Right ventricle myocardium superior (tissue), 1 donor: Measurements from ENCODE around the gene SMIM24. TPM values are rescaled to one million over a fixed set of nuclear protein-coding genes. Genes with fewer than 3 reads are reported as not detected.
A peak's percentile ranks its signal among the peaks of the same experiment; 100 is the strongest.
"Not testable (repeated sequence)": the region's sequence is repeated elsewhere in the genome, so short reads cannot be mapped to it uniquely, and the experiment has no call there.

Experiments used
- ATAC-seq: fragments of 200-7000 bp; cut with Tn5 transposase; one replicate; pipeline ENCODE4 v1.9.1; 2020; ENCODE audit warnings: mild to moderate bottlenecking; ENCODE audit not compliant: poor library complexity
- DNase-seq: peaks from one replicate; pipeline ENCODE4 v3.0.0-alpha.2; 2020
- intact Hi-C: fragments of 100-400 bp; cut with DNase I; formaldehyde crosslinking; loops from one replicate; pipeline ENCODE4 v1.11.2; 2022
- total RNA-seq: library from RNA; stranded (reverse); fragmentation: NEBNext Ultra II Directional; extraction: Animal tissue kit (Norgen Biotek cat#: 25700); gene quantifications from one replicate; pipeline ENCODE4 v1.2.1, GENCODE V29; 2021
- donor health status: DM: no; HTN: yes; CAD: no; lungs with severe emphysema.

SMIM24 gene
- total RNA-seq, 1 donor from 2014 or later = not detected

DNA sequence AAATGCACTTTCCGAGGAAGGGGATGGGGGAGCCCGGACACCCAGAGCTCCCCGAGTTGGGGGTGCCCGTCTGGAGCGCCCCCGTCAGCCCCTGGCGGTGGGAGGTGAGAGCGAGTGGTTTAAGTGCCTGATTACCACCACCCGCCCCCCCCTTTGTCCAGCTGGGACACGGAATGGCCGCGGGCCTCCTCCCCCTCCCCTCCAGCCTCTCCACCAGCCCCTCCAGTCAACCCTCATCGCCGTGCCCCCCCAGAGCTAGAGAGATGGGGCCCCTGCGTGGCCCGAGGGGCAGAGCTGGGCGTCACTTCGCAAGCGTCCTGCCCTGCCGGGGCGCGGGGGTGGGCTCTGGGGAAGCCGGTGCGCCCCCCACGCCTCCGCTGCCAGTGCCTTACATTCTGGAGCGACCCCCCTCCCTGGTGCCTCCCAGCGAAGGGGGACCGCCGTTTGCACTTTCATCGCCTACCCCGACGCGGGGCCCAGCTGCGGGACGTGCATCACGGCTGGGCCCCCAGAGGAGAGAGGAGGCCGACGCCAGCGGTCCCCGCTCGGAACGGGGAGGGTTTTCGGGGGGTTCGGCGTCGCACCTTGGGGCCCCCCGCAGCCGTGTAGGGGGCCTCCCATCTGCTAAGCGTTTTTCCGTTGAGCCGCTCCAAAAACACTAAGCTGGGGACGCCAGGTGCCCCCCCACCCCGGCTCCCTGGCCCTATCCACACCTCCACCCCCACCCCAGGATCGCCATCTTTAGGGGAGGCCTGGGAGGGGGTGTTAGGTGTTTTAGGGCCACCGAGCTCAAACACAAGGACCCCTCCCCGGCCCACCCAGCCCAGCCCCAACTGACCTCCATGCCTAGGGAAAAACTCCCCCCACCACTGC lies 16.4 kb downstream of the SMIM24 start:
- ATAC-seq = no peak
- no peak for DNase-seq
- intact Hi-C loops = no loop called here

DNA sequence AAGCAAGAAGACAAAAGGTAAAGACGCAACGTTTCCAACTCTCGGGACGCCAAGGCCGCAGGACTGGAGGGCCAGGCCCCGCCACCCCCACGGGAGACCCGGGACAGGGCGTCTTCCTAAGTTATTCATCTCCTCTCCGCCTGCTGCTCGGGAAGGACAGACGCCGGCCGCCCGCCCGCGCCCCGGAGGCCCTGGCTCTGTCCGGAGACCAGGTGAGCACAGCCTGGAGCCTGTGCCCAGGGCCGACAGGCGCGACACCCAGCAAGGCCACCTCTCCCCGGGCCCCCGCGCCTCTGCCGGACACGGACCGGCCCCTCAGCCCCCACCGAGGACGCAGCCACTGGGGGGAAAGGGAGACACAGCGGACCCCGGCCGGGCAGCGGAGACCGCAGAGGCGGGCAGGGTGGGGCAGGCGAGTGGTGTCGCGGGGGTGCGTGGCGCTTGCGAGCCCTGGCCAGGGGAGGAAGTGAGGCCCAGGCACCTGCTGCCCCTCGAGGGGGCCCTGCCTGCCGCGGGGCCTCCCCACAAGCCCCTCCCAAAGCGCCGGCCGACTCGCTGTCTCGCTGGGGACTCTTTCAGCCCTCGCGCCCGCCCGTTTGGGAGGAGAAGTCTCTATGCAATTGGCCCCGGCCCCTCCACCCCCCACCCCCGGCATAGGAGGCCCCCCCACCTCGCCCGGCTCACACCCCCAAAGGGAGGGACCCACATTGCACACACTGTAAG lies 17.2 kb downstream of the SMIM24 start:
- intact Hi-C loops = no loop called here
- ATAC-seq (no peak), DNase-seq (no peak)

DNA sequence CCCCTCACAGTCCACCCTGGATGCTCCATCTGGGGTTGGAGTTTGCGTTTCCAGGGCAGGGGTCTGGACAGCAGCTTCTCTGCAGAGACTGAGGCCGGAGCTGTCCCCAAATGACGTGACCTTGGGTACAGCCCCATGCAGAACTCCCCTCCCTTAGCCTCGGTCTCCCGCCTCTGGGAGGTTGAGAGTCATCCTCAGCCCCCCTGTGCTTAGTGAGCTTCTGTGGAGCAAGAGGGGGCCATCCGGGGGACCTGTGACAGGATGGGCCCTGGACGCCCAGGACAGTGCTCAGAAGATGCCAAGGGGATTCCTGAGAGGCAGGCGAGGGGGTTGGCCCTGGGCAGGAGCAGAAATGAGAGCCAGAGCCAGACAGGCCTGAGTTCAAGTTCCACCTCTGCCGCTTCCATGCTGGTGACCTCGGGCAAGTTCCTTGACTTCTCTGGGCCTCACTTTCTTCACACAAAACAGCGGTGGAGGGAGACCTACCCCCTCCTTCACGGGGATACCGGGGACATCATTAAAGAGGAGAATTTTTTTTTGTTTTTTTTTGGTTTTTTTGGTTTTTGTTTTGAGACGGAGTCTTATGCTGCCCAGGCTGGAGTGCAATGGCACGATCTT lies 20.3 kb downstream of the SMIM24 start:
- no peak for ATAC-seq
- intact Hi-C loops = no loop called here
- DNase-seq = no peak

DNA sequence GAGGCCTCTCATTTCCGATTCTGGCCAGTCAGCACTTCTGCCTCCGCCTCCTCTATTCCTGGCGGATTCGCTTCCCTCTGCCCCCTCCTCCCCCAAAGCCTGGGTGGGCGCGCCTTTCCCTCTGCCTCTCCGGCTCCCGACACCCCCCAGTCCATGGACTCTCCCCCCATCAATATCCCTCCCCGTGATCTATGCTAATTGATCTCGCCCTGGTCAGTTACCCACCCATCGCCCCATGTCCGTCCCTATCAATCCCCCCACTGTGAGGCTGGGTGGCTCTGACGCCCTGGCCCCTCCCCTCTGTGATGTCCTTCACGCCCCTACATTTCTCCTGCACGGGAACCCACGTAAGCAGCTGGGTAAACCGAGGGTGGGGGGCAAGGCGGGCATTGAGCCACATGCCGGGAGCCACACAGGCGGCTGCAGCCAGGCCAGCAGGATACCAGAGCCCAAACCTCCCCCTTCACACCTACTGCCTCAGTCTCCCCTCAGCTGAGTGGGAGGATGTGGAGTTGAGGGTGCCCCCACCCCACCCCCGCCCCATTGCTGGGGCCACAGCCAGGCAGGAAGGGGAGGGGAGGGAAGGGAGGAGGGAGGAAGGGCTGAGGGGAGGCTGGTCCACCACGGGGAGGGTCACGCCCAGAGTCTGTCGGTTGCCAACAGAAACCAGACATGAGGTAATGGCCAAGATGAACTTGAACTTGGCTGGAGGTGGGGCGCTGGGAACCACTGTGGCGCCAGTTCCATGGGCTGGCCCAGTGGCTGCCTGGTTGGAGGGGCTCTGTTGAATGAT lies 21.0 kb downstream of the SMIM24 start:
- peak; percentile 85 for ATAC-seq
- intact Hi-C loops = no loop called here
- peak; percentile 91 for DNase-seq

DNA sequence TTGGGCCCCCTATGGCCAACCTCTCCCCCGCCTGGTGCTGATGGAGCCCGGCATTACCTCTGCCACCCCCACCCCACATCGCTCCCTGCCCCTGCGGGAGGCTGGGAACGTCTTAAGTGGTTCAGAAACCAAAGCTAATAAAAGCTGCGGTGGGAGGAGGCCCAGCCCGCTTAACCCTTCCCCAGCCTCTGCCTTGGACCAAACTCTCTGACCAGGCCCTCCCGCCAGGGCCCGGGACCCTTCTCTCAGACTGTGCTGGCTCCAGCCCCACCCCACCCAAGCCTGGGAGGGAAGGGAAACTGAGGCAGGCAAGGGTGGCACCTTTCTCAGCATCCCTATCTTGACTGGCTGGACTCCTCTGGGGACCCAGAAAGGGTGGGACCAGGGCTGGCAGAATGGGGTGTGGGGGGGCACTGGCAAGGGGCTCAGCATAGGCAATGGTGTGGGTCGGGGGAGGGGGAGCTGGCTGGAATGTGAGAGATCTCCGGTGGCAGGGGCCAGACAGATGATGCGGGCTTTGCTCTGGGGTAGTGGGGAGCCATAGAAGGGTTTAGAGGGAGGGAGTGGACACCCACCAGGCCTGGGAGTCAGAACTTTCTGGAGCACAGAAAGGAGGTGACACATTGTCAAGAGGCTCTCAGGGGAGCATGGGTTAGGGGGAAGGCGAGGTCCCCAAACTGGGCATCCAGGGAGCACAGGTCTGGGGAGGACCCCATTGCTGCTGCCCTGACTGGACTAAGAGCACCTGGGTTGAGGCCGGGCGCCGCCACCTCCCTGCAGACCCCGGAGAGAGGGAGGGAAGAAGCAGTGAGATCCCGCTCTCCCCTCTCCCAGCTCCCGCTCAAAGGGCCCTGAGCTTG lies 21.9 kb downstream of the SMIM24 start:
- DNase-seq (no peak), ATAC-seq (peak; percentile 40)
- intact Hi-C loops = no loop called here

DNA sequence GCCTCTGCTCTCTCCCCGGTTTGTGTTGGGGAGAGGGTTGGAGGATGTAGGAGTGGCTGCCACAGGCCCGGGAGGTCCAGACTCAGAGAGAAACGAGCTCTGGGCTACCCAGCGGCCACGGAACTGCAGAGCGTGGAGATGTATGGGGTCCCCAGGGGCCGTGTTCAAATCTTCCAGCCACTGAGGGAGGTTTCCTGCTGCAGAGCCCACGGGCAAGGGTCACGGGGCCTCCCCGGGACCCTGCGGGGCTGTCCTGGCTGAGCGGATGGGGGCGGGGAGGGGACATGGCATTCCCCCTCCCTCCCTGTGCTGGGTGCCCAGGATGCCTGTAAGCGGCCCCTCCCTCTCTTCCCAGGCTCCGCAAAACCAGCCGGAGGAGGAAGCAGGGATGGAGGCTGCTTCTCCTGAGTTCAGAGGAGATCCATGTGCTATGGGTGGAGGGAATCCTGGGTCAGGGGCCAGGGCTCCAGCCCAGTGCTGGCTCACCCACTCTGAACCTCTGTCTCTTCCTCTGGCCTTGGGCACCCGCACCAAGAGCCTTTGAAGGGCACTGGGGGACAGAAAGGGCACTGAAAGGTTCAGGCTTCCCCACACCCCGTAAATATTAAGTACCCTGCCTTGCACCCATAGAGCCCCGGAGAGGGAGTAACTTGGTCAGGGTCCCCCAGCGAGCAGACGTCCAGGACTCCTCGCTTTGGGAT lies 22.6 kb downstream of the SMIM24 start:
- ATAC-seq (peak; percentile 6), DNase-seq (no peak)
- intact Hi-C loops = no loop called here

DNA sequence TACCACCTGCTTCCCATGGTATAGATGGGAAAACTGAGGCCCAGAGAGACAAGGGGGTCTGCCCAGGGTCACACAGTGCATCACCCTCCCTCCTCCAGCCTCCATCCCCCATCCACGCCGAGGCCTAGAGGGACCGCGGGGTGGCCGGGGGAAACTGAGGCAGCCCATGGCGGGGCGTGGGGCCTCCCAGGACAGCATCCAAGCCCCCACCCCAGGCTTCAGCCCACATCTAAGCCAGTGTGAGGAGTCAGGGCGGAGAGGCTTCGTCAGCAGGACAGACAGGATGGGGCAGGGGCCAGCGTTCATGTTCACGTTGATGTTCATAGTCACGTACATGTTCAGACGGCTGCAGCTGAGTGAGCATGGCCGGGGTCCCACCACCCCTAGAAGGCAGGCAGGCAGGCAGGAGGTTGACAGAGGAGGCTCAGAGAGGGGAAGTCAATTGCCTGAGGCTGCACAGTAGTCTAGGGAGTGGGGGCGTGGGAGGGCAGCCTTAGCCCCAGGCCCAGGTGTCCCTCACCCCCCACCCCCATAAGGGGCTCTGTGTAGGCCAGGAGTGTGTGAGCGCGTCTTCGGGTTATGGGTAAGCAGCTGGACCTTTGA lies 23.3 kb downstream of the SMIM24 start:
- intact Hi-C loops = no loop called here
- DNase-seq (no peak), ATAC-seq (no peak)

DNA sequence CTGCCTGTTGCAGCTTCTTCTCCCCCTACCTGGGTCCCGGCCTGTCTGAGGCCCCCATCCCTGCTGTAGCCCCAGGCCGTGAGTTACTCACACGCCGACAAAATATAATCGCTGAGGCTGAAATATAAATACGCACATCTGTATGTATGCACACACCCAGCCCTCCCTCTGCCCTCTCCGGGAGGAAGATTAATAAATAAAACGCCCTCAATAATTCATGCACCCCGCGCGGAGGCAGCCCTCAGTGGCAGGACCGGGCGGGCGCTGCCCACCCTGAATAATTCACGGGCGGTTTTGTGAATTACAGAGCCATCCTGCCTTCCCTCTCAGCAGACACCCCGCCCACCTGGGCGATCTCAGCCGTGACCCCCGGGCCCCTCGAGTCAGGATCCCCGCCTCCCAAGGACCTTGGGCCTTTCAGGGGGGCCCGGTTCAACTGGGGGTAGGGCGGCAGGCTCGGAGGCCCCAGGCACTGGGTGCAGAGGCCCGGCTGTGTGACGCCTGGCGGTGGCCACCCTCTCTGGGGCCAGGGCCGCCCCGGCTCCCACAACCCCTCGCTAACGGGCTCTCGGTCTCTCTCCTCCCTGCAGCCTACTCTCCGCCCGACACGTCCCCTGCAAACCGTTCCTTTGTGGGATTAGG lies 24.2 kb downstream of the SMIM24 start:
- ATAC-seq (no peak), DNase-seq (no peak)
- intact Hi-C loops = no loop called here

DNA sequence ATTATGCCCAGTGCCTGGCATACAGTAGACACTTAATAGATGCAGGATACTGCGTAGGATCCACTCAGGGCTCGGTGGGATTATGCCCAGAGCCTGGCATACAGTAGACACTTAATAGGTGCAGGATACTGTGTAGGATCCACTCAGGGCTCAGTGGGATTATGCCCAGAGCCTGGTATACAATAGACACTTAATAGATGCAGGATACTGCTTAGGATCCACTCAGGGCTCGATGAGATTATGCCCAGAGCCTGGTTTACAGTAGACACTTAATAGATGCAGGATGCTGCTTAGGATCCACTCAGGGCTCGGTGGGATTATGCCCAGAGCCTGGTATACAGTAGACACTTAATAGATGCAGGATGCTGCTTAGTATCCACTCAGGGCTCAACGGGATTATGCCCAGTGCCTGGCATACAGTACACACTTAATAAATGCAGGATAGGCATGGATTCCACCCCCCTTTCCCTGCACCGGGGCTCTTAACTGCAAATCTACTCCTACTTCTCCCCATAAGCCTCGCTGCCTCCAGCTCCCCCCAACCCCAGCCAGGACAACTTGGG lies 24.9 kb downstream of the SMIM24 start:
- ATAC-seq (no peak), DNase-seq (no peak)
- intact Hi-C loops = no loop called here

DNA sequence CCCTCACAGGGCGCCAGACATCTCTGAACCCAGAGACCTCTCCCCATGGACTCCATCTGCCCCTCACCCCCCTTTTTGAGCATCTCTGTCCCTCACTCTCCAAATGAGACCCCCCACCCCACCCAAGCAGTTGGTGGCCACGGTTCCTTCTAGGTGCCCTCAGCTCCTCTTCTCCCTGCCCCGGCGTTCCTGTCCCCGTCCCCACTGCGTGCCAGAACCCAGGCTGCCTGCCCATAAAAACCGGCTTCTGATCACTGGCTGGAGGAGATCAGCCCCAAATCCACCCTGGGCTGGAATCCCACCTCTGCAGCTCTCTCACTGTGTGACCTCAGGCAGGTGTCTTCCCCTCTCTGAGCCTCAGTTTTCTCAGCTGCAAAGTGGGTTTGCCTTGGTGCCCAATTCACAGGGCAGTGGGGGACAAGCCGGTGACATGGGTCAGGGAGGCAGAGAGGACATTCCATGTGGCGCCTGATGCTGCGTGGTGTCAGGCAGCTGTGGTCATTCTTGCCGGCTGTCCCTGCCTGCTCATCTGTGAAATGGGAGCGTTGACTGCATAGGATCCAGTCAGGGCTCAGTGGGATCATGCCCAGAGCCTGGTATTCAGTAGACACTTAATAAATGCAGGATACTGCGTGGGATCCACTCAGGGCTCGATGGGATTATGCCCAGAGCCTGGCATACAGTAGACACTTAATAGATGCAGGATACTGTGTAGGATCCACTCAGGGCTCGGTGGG lies 25.5 kb downstream of the SMIM24 start:
- intact Hi-C loops = no loop called here

DNA sequence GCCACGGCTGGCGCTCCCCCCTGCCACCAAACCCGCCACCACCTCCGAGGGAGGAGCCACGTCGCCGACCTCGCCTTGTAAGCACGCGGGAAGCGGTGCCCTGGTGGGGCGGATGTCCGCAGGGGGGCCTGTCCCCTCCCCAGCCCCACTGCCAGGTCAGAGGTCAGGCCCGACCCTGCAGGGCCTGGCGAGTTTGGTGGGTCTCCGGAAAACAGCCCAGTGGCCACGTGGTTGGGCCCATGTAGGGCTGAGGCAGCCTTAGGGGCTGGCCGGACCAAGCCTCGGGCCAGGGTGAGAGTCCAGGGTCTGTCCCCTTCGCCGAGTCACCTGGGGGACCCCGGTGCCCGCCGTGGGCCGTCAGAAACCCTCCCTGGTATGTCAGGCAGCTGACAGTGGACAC lies 26.5 kb downstream of the SMIM24 start:
- no peak for ATAC-seq
- DNase-seq = no peak

More for the DNA sequence above, 25.5 kb downstream of the SMIM24 start:
- ATAC-seq (no peak), DNase-seq (no peak)

DNA sequence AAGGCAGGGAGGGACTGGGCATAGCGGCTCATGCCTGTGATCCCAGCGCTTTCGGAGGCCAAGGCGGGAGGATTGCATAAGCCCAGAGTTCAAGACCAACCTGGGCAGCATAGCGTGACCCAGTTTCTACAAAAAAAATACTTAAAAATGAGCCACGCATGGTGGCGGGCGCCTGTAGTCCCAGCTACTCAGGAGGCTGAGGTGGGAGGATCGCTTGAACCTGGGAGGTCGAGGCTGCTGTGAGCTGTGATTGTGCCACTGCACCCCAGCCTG lies 27.4 kb downstream of the SMIM24 start:
- DNase-seq, ATAC-seq, intact Hi-C loops: not testable (repeated sequence)

More for the DNA sequence above, 26.5 kb downstream of the SMIM24 start:
- intact Hi-C loops = no loop called here

DNA sequence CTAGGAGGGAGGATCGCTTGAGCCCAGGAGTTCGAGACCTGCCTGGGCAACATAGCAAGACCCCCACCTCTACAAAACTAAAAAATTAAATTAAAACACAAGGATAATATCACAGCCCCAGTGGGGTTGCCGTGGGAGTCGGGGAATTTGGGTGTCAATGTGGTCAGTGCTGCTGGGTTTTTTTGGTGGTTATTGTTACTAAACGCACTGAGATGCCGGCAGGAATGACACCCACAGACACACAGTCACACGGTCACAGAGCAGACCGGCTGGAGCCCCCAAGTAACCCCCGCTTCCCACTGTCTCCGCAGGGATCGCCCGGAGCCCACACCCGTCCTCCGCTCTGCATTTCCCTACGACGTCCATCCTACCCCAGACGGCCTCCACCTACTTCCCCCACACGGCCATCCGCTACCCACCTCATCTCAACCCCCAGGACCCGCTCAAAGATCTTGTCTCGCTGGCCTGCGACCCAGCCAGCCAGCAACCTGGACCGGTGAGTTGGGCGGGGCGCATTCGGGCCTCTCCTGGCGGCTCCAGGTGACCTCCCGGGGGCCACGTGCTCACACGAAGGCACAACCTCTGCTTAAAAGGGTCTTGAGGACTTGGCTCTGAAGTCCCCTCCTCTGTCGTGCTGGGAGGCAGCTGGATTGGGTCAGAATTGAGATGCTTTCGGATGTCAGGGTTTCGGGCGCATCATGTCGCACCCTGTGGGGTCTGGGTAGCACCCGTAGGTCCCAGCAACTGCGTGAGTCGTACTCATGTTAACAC lies 28.0 kb downstream of the SMIM24 start:
- ATAC-seq = no peak
- DNase-seq = no peak
- intact Hi-C loops = no loop called here

DNA sequence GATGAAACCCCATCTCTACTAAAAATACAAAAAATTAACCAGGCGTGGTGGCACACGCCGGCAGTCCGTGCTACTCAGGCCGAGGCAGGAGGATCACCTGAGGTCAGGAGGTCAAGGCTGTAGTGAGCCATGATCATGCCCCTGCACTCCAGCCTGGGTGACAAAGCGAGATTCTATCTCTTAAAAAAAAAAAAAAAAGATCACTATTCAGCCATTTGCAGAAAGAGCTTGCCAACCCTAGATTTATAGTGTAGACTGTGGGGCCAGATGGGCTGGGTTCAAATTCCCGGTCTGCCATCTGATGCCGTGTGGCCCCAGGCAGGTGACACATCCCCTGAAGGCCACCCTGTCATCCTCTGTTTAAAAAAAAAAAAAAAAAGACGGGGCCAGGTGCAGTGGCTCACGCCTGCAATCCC lies 28.9 kb downstream of the SMIM24 start:
- intact Hi-C loops = no loop called here
- no peak for ATAC-seq

DNA sequence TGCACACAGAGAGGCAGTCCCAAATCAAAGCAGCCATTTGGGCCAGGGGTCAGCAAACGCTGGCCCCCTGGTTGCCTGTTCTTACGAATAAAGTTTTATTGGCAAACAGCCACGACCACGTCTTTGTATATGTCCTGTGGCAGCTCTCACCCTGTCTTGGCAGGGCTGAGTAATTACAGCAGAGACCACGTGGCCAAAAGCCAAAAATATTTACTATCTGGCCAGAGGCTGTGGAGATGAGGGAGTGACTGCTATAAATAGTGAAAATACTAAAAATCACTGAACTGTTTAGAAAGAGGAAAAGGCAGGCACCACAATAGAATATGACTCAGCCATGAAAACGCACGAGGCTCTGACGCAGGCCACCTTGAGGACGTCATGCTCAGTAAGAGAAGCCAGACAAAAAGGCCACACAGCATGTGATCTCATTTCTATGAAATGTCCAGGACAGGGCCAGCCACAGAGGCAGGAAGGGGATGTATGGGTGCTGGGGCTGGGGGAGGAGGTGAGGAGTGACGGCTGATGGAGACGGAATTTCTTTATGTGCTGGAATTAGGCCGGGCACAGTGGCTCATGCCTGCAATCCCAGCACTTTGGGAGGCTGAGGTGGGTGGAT lies 29.4 kb downstream of the SMIM24 start:
- DNase-seq = peak; percentile 75
- ATAC-seq = peak; percentile 69
- intact Hi-C loops = no loop called here

More for the DNA sequence above, 28.9 kb downstream of the SMIM24 start:
- no peak for DNase-seq
